PFSK-1 (cell line): ENCODE results near the gene KIF3A.

ENCODE experiments used
- FOXP2 ChIP-seq: optimal IDR thresholded peaks from 2 replicates; pipeline ENCODE3; 2011; ENCODE audit warnings: borderline replicate concordance, control low read depth, inconsistent platforms; ENCODE audit not compliant: insufficient read depth; ENCODE audit errors: extremely low read length, extremely low read depth
- POLR2AphosphoS5 ChIP-seq: IDR thresholded peaks from 2 replicates; pipeline ENCODE4 v1.6.1; 2012; ENCODE audit warnings: low read depth, mild to moderate bottlenecking, control low read depth, low read length, moderate library complexity
- SIN3A ChIP-seq: IDR thresholded peaks from 2 replicates; pipeline ENCODE4 v1.6.1; 2012; ENCODE audit warnings: mild to moderate bottlenecking, low read length, moderate library complexity, borderline replicate concordance; ENCODE audit not compliant: insufficient read depth
- TAF1 ChIP-seq: IDR thresholded peaks from 2 replicates; pipeline ENCODE4 v1.6.1; 2012; ENCODE audit warnings: low read length, control low read depth, borderline replicate concordance; ENCODE audit not compliant: insufficient read depth
- TF ChIP-seq, protein P1 (sequence below), 2 experiments: IDR thresholded peaks; 2 replicates each; pipeline versions ENCODE4 v1.6.1 to v1.8.0; 2011 to 2012; ENCODE audit warnings: low read depth in 2 of 2, low read length in 2 of 2, control low read depth in 1 of 2, inconsistent platforms in 1 of 2, mild to moderate bottlenecking in 1 of 2, moderate library complexity in 1 of 2; ENCODE audit not compliant: insufficient read depth in 1 of 2

Gene KIF3A

DNA sequence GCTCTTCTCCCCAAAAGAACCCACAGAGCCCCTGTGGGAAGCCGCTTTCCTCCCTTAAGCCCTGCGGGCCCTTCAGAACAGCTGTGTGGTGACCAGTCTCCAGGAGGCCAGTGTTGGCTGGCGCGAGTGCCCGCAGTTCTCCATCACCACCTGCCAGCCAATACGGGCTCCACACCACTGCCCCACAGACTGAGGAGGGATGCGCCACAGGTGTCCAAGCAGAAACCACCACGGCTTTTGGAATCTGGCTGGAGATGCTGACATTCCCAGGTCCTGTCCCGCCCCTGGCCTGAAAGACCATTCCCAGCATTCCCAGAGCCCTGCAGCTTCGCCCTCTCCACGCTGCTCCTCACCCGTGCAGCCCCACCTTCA is 22.7 kb upstream of the KIF3A start:
- TF ChIP-seq POLR2AphosphoS5 (no peak), TAF1 (no peak), SIN3A (no peak), FOXP2 (no peak)

DNA sequence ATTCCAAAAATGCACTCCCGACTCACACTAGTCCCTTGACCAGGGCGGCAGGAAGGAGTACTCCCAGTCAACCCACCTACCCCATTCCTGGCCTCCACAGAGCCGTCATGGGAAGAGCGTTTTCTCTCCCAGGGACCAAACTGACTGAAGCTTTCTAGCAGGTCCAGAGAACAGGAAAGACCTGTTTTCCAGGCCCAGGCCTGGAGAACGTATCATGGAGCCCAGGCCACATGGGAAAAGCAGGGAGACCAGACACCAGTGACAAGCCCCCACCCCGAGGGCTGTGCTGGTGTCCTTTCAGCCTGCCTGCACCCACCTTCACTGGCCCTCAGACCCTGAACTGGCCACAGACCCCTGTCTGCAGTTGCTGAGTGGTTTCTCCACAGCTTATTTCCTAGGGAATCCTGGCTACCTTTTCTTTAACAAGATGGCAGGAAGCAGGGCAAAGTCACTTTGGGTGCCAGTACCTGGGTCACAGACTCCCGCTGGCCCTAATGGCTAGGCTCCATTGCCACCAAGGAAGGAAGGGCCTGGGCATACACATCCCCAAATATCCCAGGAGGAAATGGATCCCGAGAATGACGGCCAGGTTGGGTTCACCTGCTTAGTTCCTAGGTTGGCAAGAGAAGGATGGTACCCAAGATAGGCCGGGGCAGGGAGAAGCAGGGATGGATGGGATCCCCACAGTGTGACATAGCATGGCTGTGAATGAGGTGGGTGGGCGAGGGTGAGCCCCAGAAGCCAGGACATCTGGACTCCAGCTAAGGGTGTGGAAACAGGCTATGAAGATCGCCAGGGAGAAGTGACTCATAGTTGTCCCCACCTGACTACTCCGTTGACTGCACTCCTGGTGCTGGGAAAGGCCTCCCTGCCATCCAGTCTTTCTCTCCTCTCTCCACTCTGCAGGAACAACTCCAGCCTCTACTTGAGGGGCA is 22.0 kb upstream of the KIF3A start:
- no peak for TF ChIP-seq SIN3A
- TF ChIP-seq TAF1: no peak
- TF ChIP-seq, protein P1, sequence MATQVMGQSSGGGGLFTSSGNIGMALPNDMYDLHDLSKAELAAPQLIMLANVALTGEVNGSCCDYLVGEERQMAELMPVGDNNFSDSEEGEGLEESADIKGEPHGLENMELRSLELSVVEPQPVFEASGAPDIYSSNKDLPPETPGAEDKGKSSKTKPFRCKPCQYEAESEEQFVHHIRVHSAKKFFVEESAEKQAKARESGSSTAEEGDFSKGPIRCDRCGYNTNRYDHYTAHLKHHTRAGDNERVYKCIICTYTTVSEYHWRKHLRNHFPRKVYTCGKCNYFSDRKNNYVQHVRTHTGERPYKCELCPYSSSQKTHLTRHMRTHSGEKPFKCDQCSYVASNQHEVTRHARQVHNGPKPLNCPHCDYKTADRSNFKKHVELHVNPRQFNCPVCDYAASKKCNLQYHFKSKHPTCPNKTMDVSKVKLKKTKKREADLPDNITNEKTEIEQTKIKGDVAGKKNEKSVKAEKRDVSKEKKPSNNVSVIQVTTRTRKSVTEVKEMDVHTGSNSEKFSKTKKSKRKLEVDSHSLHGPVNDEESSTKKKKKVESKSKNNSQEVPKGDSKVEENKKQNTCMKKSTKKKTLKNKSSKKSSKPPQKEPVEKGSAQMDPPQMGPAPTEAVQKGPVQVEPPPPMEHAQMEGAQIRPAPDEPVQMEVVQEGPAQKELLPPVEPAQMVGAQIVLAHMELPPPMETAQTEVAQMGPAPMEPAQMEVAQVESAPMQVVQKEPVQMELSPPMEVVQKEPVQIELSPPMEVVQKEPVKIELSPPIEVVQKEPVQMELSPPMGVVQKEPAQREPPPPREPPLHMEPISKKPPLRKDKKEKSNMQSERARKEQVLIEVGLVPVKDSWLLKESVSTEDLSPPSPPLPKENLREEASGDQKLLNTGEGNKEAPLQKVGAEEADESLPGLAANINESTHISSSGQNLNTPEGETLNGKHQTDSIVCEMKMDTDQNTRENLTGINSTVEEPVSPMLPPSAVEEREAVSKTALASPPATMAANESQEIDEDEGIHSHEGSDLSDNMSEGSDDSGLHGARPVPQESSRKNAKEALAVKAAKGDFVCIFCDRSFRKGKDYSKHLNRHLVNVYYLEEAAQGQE (IDR thresholded peaks at IDR 0.05; ENCODE audit: insufficient read depth in 1 of 2, low read depth in 2 of 2, low read length in 2 of 2): no peak
- no peak for TF ChIP-seq POLR2AphosphoS5
- no peak for TF ChIP-seq FOXP2

DNA sequence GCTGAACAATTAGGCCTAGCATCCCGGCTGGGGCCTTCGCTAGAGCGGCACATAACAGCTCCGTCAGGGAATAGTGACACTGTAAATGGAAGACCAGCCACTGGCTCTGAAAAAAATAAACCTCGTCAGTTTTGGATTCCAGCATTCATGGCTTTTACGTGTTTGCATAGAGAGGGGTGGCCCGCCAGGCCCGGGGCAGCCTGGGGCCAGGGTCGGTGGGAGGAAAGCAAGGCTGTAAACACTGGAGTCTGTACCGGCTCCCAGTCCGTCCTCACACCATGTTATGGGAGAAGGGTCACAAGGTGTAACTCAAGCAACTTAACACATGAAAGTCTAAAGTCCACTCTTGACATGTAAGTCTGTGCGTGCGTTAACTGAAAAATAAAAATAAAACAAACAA is 21.1 kb upstream of the KIF3A start:
- TF ChIP-seq POLR2AphosphoS5 (no peak), SIN3A (no peak), TAF1 (no peak), FOXP2 (no peak)
- TF ChIP-seq, protein P1 (IDR thresholded peaks at IDR 0.05; ENCODE audit: insufficient read depth in 1 of 2, low read depth in 2 of 2, low read length in 2 of 2): no peak

DNA sequence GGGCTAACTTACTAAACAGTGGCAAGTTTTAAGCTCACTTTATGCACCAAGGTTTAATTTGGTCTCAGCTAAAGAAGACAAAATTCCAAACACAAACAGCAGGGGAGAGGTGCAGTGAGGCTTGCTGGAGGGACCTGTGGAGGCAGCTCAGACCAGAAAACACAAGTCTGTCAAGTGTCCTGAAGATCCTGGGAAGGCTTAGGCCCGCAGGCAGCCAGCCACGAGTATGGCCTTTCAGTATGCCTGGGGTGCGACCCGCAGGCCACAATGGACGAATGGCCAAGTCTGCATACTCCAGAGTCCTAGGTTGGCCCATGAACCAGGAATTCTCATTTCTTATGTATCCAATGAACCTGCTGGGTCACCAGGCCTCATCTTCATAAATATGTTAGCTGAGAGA is 19.2 kb upstream of the KIF3A start:
- TF ChIP-seq POLR2AphosphoS5: no peak
- TF ChIP-seq FOXP2: no peak
- no peak for TF ChIP-seq SIN3A
- TF ChIP-seq, protein P1 (IDR thresholded peaks at IDR 0.05; ENCODE audit: insufficient read depth in 1 of 2, low read depth in 2 of 2, low read length in 2 of 2): no peak
- no peak for TF ChIP-seq TAF1

DNA sequence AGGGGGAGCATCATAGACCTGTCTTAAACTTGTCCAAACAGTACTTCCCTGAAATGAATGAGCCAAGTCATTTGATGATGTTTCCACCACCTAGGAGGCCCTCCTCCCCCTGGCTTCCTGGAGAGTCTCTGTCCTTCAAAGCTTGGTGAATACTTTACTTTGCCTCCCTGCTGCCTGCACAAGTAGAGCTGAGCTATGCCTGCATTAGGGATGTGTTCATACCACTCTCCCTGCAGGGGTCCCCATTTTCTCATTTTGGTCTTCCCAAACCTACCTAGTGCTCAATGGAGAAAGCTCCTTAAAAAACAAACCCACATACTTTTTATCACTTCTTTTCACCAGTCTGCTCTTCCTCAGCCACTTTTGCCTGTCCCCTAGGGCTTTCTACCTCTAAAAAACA is 17.6 kb upstream of the KIF3A start:
- no peak for TF ChIP-seq TAF1
- TF ChIP-seq, protein P1 (IDR thresholded peaks at IDR 0.05; ENCODE audit: insufficient read depth in 1 of 2, low read depth in 2 of 2, low read length in 2 of 2): no peak
- TF ChIP-seq POLR2AphosphoS5: no peak
- no peak for TF ChIP-seq SIN3A
- no peak for TF ChIP-seq FOXP2
